WTC11 (cell line): ENCODE results near the gene OGFOD3. TPM values are rescaled to one million over a fixed set of nuclear protein-coding genes. Genes with fewer than 3 reads are reported as not detected.

Source experiments
- ATAC-seq: fragments of 200-7000 bp; cut with Tn5 transposase; 2 replicates; pipeline ENCODE4 v1.10.0; 2021; ENCODE audit warnings: mild to moderate bottlenecking, moderate library complexity
- CTCF ChIA-PET: fragments of 300-600 bp; sonication (Branson Sonifier 250); formaldehyde crosslinking; loops from one replicate; lab custom pipeline; 2021; ENCODE audit warnings: antibody characterized with exemption; lab: Charles Lee
- POLR2A ChIA-PET: fragments of 350-600 bp; sonication (Branson Sonifier 250); formaldehyde crosslinking; loops from one replicate; lab custom pipeline; 2021; ENCODE audit warnings: antibody characterized with exemption; lab: Charles Lee
- DNase-seq: peaks from one replicate; pipeline ENCODE4 v3.0.0; 2021; ENCODE audit warnings: low spot score
- H3K27ac Mint-ChIP-seq: 2 replicates; pipeline ENCODE4 v1.8.0; 2021; ENCODE audit warnings: mixed read lengths
- H3K27me3 Mint-ChIP-seq: 2 replicates; pipeline ENCODE4 v1.8.0; 2021; ENCODE audit warnings: low read depth, mild to moderate bottlenecking, moderate library complexity, mixed read lengths
- H3K36me3 Mint-ChIP-seq: 2 replicates; pipeline ENCODE4 v1.8.0; 2021; ENCODE audit warnings: mixed read lengths
- H3K4me1 Mint-ChIP-seq: 2 replicates; pipeline ENCODE4 v1.8.0; 2022; ENCODE audit warnings: mixed read lengths
- H3K4me3 Mint-ChIP-seq: 2 replicates; pipeline ENCODE4 v1.8.0; 2021; ENCODE audit warnings: mild to moderate bottlenecking, moderate library complexity, mixed read lengths
- H3K9me3 Mint-ChIP-seq: 2 replicates; pipeline ENCODE4 v1.8.0; 2021; ENCODE audit warnings: mixed read lengths
- CBFB ChIP-seq: sonication (generic); formaldehyde crosslinking; IDR thresholded peaks from 2 replicates; pipeline ENCODE4 v1.8.1; 2022; ENCODE audit warnings: mild to moderate bottlenecking, low read depth, missing genetic modification reagents
- ETV6 ChIP-seq: sonication (generic); formaldehyde crosslinking; IDR thresholded peaks from 2 replicates; pipeline ENCODE4 v1.8.1; 2022; ENCODE audit warnings: mild to moderate bottlenecking, missing genetic modification reagents
- FOXP1 ChIP-seq: sonication (generic); formaldehyde crosslinking; IDR thresholded peaks from 2 replicates; pipeline ENCODE4 v1.8.0; 2022; ENCODE audit warnings: missing genetic modification reagents, mild to moderate bottlenecking, moderate library complexity, borderline replicate concordance
- GRHL2 ChIP-seq: fragments of 250-450 bp; sonication (Bioruptor Pico); IDR thresholded peaks from 2 replicates; pipeline ENCODE4 v1.8.0; 2022; ENCODE audit warnings: mild to moderate bottlenecking, moderate library complexity; ENCODE audit not compliant: insufficient replicate concordance, severe bottlenecking
- HMGA2 ChIP-seq: fragments of 250-450 bp; sonication (Bioruptor Pico); IDR thresholded peaks from 2 replicates; pipeline ENCODE4 v1.4.0; 2021; ENCODE audit warnings: mild to moderate bottlenecking, moderate library complexity
- NFATC4 ChIP-seq: fragments of 250-450 bp; sonication (Bioruptor Pico); IDR thresholded peaks from 2 replicates; pipeline ENCODE4 v1.9.0; 2021; ENCODE audit warnings: mild to moderate bottlenecking
- NFE2L1 ChIP-seq: sonication (generic); formaldehyde crosslinking; IDR thresholded peaks from 2 replicates; pipeline ENCODE4 v1.8.1; 2023; ENCODE audit warnings: missing genetic modification reagents
- NFYB ChIP-seq: sonication (generic); formaldehyde crosslinking; conservative IDR thresholded peaks from 2 replicates; pipeline ENCODE4 v1.8.0; 2022; ENCODE audit warnings: low read depth, missing genetic modification reagents
- SMAD3 ChIP-seq: sonication (generic); formaldehyde crosslinking; IDR thresholded peaks from 2 replicates; pipeline ENCODE4 v1.8.0; 2022; ENCODE audit warnings: missing genetic modification reagents, mild to moderate bottlenecking, borderline replicate concordance
- ZNF232 ChIP-seq: sonication (generic); formaldehyde crosslinking; IDR thresholded peaks from 2 replicates; pipeline ENCODE4 v1.8.0; 2022; ENCODE audit warnings: mild to moderate bottlenecking, missing genetic modification reagents
- ZNF396 ChIP-seq: fragments of 250-450 bp; sonication (Bioruptor Pico); IDR thresholded peaks from 2 replicates; pipeline ENCODE4 v1.8.0; 2021; ENCODE audit warnings: mild to moderate bottlenecking, moderate library complexity, borderline replicate concordance
- ZNF423 ChIP-seq: fragments of 250-450 bp; sonication (Bioruptor Pico); IDR thresholded peaks from 2 replicates; pipeline ENCODE4 v2.1.2; 2022; ENCODE audit warnings: mild to moderate bottlenecking, moderate library complexity
- total RNA-seq: library from RNA; stranded (reverse); gene quantifications from 3 replicates; pipeline ENCODE4 v1.2.3, GENCODE V29; 2021
- TF ChIP-seq, protein P1 (sequence below): sonication (generic); formaldehyde crosslinking; IDR thresholded peaks from 2 replicates; pipeline ENCODE4 v1.8.0; 2022; ENCODE audit warnings: mild to moderate bottlenecking, missing genetic modification reagents
- TF ChIP-seq, protein P2 (sequence below): fragments of 250-450 bp; sonication (Bioruptor Pico); IDR thresholded peaks from 2 replicates; pipeline ENCODE4 v1.8.0; 2021; ENCODE audit warnings: mild to moderate bottlenecking
- TF ChIP-seq, protein P3 (sequence below): sonication (generic); formaldehyde crosslinking; IDR thresholded peaks from 2 replicates; pipeline ENCODE4 v1.8.1; 2022; ENCODE audit warnings: mild to moderate bottlenecking, moderate library complexity, missing genetic modification reagents
- TF ChIP-seq, protein P4 (sequence below): sonication (generic); formaldehyde crosslinking; IDR thresholded peaks from 2 replicates; pipeline ENCODE4 v1.8.0; 2023; ENCODE audit warnings: missing genetic modification reagents, mild to moderate bottlenecking, borderline replicate concordance
- TF ChIP-seq, protein P5 (sequence below): sonication (generic); formaldehyde crosslinking; IDR thresholded peaks from 2 replicates; pipeline ENCODE4 v1.8.0; 2022; ENCODE audit warnings: mild to moderate bottlenecking, missing genetic modification reagents
- TF ChIP-seq, protein P6 (sequence below): fragments of 250-450 bp; sonication (Bioruptor Pico); conservative IDR thresholded peaks from 2 replicates; pipeline ENCODE4 v1.9.0; 2021; ENCODE audit warnings: mild to moderate bottlenecking
- TF ChIP-seq, protein P7 (sequence below): fragments of 250-450 bp; sonication (Bioruptor Pico); IDR thresholded peaks from 2 replicates; pipeline ENCODE4 v2.1.2; 2022; ENCODE audit warnings: mild to moderate bottlenecking, moderate library complexity

The OGFOD3 gene
- total RNA-seq, 1 experiment from 2014 or later, result 20.4 TPM

DNA sequence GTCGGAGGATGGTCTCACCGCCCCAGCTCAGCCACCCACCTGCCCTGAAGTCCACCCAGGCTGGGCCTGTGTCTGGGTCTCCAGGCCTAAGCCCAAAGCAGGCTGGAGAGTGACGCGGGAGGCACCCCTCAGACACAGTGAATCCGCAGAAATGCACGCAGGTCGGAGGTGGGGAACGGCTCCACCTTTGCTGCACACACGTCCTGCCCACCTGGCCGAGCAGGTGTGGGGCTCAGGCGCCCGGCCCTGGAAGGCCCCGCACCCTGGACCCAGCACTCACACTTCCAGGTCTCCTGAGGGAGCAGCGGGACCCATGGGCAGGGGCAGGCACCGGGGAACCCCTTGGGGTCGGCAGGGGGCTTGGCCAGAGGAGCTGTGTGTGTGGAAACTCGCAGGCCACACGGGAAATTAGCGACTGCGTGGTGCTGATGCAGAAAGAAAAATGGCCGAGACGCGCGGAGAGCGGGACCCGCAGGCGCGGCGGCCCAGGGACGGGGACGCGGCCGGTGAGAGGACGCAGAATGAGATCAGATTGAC is 21.5 kb upstream of the OGFOD3 start:
- ATAC-seq (no peak), DNase-seq (no peak)
- Mint-ChIP-seq H3K27me3 (no peaks in the 10 kb centered on the region), H3K27ac (no peak overlapping the region), H3K9me3 (no peaks in the 10 kb centered on the region), H3K4me3 (no peak overlapping the region), H3K4me1 (peaks cover 13% of the 10 kb centered on the region), H3K36me3 (peaks cover 4% of the 10 kb centered on the region; the same call in 1 of the 2 replicates)
- no peak for TF ChIP-seq CBFB (CRISPR knock-in tag)
- TF ChIP-seq HMGA2, result no peak
- TF ChIP-seq, protein P1, sequence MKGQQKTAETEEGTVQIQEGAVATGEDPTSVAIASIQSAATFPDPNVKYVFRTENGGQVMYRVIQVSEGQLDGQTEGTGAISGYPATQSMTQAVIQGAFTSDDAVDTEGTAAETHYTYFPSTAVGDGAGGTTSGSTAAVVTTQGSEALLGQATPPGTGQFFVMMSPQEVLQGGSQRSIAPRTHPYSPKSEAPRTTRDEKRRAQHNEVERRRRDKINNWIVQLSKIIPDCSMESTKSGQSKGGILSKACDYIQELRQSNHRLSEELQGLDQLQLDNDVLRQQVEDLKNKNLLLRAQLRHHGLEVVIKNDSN (CRISPR knock-in tag), result no peak
- no peak for TF ChIP-seq GRHL2
- TF ChIP-seq ZNF396 (CRISPR knock-in tag), result no peak
- TF ChIP-seq, protein P2, sequence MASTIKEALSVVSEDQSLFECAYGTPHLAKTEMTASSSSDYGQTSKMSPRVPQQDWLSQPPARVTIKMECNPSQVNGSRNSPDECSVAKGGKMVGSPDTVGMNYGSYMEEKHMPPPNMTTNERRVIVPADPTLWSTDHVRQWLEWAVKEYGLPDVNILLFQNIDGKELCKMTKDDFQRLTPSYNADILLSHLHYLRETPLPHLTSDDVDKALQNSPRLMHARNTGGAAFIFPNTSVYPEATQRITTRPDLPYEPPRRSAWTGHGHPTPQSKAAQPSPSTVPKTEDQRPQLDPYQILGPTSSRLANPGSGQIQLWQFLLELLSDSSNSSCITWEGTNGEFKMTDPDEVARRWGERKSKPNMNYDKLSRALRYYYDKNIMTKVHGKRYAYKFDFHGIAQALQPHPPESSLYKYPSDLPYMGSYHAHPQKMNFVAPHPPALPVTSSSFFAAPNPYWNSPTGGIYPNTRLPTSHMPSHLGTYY (CRISPR knock-in tag), result no peak
- ChIA-PET POLR2A (no interaction called here), CTCF (interaction anchor here (1.4 kb wide), 1 partner anchor 15 kb away, joined by 4 read pairs; no protein-coding TSS in a partner anchor)

DNA sequence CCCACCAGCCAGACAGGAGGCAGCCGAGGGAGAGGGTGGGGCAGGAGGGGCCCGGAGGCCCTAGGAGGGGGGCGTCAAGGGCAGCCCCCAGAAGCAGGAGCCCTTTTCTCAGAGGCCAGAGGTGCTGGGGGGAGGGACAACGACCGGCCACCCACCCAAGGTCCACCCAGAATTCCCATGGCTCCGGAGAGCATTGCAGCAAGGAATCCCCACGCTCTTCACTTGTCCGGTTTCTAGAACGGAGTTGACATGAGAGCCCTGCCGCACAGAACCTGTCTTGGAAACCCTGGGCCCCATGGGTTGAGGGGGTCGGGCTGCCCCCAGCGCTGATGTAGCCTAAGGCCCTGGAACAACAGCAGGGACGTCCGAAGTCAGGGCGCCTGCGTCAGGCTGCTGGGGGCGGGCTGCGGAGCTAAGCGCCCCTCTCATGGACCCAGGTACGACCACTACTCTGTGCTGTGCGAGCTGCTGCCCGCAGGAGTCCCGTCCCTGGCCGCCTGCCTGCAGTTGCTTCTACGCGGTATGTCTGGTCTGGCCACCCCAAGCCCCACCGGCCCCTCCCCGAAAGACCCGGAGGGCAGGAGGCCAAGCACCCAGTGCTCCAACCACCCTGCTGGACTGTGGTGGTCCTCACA is 20.9 kb upstream of the OGFOD3 start:
- POLR2A ChIA-PET, result no interaction called here
- CTCF ChIA-PET, result interaction anchor here (1.4 kb wide), 1 partner anchor 15 kb away, joined by 4 read pairs; no protein-coding TSS in a partner anchor
- H3K9me3 Mint-ChIP-seq, result no peaks in the 10 kb centered on the region
- TF ChIP-seq NFYB, result no peak
- TF ChIP-seq, protein P3, sequence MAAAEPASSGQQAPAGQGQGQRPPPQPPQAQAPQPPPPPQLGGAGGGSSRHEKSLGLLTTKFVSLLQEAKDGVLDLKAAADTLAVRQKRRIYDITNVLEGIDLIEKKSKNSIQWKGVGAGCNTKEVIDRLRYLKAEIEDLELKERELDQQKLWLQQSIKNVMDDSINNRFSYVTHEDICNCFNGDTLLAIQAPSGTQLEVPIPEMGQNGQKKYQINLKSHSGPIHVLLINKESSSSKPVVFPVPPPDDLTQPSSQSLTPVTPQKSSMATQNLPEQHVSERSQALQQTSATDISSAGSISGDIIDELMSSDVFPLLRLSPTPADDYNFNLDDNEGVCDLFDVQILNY (CRISPR knock-in tag), result no peak
- TF ChIP-seq, protein P4, sequence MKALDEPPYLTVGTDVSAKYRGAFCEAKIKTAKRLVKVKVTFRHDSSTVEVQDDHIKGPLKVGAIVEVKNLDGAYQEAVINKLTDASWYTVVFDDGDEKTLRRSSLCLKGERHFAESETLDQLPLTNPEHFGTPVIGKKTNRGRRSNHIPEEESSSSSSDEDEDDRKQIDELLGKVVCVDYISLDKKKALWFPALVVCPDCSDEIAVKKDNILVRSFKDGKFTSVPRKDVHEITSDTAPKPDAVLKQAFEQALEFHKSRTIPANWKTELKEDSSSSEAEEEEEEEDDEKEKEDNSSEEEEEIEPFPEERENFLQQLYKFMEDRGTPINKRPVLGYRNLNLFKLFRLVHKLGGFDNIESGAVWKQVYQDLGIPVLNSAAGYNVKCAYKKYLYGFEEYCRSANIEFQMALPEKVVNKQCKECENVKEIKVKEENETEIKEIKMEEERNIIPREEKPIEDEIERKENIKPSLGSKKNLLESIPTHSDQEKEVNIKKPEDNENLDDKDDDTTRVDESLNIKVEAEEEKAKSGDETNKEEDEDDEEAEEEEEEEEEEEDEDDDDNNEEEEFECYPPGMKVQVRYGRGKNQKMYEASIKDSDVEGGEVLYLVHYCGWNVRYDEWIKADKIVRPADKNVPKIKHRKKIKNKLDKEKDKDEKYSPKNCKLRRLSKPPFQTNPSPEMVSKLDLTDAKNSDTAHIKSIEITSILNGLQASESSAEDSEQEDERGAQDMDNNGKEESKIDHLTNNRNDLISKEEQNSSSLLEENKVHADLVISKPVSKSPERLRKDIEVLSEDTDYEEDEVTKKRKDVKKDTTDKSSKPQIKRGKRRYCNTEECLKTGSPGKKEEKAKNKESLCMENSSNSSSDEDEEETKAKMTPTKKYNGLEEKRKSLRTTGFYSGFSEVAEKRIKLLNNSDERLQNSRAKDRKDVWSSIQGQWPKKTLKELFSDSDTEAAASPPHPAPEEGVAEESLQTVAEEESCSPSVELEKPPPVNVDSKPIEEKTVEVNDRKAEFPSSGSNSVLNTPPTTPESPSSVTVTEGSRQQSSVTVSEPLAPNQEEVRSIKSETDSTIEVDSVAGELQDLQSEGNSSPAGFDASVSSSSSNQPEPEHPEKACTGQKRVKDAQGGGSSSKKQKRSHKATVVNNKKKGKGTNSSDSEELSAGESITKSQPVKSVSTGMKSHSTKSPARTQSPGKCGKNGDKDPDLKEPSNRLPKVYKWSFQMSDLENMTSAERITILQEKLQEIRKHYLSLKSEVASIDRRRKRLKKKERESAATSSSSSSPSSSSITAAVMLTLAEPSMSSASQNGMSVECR, result no peak
- TF ChIP-seq NFATC4 (CRISPR knock-in tag), result no peak
- no peak for TF ChIP-seq SMAD3 (CRISPR knock-in tag)
- no peak for TF ChIP-seq NFE2L1 (CRISPR knock-in tag)
- TF ChIP-seq ZNF396 (CRISPR knock-in tag), result no peak
- TF ChIP-seq, protein P5, sequence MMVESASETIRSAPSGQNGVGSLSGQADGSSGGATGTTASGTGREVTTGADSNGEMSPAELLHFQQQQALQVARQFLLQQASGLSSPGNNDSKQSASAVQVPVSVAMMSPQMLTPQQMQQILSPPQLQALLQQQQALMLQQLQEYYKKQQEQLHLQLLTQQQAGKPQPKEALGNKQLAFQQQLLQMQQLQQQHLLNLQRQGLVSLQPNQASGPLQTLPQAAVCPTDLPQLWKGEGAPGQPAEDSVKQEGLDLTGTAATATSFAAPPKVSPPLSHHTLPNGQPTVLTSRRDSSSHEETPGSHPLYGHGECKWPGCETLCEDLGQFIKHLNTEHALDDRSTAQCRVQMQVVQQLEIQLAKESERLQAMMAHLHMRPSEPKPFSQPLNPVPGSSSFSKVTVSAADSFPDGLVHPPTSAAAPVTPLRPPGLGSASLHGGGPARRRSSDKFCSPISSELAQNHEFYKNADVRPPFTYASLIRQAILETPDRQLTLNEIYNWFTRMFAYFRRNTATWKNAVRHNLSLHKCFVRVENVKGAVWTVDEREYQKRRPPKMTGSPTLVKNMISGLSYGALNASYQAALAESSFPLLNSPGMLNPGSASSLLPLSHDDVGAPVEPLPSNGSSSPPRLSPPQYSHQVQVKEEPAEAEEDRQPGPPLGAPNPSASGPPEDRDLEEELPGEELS (CRISPR knock-in tag), result no peak
- no peak for TF ChIP-seq FOXP1 (CRISPR knock-in tag)
- TF ChIP-seq, protein P6, sequence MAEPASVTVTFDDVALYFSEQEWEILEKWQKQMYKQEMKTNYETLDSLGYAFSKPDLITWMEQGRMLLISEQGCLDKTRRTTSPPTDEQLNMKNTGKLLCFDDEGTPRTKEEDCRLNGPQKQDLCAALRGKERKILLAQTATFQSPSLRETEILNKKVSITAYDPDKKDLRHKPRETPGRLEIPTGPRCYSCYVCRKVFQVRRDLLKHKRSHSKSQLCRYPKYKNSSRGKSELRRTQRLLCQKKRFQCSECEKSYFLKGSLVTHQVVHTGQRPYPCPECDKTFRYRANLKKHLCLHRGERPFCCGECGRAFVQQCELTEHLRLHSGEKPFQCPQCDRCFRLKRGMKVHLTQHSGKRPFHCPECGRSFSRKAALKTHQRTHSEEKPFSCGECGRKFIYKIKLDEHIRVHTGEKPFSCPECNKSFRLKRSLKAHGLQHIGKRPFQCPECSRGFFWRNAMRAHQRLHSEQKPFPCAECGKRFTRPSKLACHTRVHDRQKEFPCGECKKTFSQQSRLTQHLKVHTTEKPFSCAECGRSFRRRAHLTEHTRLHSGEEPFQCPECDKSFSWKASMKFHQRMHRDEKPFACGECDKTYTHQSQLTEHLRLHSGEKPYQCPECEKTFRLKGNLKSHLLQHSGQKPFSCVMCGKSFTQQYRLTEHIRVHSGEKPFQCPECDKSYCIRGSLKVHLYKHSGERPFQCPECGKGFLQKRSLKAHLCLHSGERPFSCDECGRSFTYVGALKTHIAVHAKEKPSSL (CRISPR knock-in tag), result no peak
- TF ChIP-seq ETV6 (CRISPR knock-in tag), result no peak
- TF ChIP-seq ZNF423, result no peak
- no peak for TF ChIP-seq ZNF232
- TF ChIP-seq, protein P7, sequence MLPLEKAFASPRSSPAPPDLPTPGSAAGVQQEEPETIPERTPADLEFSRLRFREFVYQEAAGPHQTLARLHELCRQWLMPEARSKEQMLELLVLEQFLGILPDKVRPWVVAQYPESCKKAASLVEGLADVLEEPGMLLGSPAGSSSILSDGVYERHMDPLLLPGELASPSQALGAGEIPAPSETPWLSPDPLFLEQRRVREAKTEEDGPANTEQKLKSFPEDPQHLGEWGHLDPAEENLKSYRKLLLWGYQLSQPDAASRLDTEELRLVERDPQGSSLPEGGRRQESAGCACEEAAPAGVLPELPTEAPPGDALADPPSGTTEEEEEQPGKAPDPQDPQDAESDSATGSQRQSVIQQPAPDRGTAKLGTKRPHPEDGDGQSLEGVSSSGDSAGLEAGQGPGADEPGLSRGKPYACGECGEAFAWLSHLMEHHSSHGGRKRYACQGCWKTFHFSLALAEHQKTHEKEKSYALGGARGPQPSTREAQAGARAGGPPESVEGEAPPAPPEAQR (CRISPR knock-in tag), result no peak

More for the DNA sequence above, 20.9 kb upstream of the OGFOD3 start:
- DNase-seq (no peak), ATAC-seq (no peak)
- no peaks in the 10 kb centered on the region for H3K27me3 Mint-ChIP-seq
- no peak overlapping the region for H3K4me3 Mint-ChIP-seq
- H3K27ac Mint-ChIP-seq, result no peak overlapping the region
- H3K4me1 Mint-ChIP-seq, result peaks cover 13% of the 10 kb centered on the region
- peaks cover 4% of the 10 kb centered on the region; the same call in 1 of the 2 replicates for H3K36me3 Mint-ChIP-seq
